Epithelial cell of esophagus (primary cell): ENCODE results near the gene TAP1.

Experiments
- DNase-seq: peaks from one replicate; pipeline ENCODE4 v3.0.0; 2010; ENCODE audit warnings: low read depth
- H3K4me3 ChIP-seq: 2 replicates; pipeline ENCODE4 v1.5.1; 2011; ENCODE audit warnings: mild to moderate bottlenecking, low read length, control low read depth
- TF ChIP-seq, protein P1 (sequence below): IDR thresholded peaks from 2 replicates; pipeline ENCODE4 v1.5.1; 2011; ENCODE audit warnings: low read depth, mild to moderate bottlenecking, low read length, control low read depth, inconsistent platforms; ENCODE audit not compliant: insufficient read depth; ENCODE audit errors: missing control alignments

Gene TAP1

DNA sequence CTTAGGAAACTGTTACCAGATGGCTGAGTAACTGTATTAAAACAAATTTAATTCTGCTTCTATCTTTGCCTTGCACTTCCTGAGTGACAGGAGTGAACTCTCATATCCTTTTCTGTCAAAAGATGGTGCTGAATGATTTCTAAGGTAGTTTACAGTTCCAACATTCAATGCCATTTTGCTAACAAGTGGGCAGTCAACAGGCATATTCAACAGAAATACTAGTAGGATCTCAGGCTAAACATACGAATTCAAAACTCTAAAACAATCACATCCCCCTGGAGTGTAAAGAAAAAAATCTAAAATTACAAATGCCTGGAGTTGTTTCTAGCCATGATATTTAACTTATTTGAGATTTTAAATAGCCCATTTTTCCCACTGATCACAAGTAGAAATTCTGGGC lies 7.2 kb upstream of the TAP1 start:
- DNase-seq, result no peak
- H3K4me3 ChIP-seq, result no peak overlapping the region
- TF ChIP-seq, protein P1, sequence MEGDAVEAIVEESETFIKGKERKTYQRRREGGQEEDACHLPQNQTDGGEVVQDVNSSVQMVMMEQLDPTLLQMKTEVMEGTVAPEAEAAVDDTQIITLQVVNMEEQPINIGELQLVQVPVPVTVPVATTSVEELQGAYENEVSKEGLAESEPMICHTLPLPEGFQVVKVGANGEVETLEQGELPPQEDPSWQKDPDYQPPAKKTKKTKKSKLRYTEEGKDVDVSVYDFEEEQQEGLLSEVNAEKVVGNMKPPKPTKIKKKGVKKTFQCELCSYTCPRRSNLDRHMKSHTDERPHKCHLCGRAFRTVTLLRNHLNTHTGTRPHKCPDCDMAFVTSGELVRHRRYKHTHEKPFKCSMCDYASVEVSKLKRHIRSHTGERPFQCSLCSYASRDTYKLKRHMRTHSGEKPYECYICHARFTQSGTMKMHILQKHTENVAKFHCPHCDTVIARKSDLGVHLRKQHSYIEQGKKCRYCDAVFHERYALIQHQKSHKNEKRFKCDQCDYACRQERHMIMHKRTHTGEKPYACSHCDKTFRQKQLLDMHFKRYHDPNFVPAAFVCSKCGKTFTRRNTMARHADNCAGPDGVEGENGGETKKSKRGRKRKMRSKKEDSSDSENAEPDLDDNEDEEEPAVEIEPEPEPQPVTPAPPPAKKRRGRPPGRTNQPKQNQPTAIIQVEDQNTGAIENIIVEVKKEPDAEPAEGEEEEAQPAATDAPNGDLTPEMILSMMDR, result no peak

DNA sequence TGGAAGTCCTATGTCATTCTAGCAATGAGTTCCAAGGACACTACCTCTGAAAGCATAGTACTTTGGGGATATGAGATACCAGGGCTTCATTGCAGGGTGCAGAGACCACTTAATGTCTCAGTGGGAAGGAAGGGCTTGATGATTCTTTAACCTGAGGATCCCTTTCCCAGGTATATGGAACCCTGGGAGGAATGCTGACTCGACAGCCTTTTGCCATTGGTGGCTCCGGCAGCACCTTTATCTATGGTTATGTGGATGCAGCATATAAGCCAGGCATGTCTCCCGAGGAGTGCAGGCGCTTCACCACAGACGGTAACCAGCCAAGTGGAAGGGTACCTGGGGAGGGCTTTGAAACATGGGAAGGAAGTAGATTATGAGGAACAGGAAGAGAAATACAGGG lies 4.7 kb upstream of the TAP1 start:
- no peak overlapping the region for H3K4me3 ChIP-seq
- DNase-seq, result no peak
- TF ChIP-seq, protein P1, result no peak

DNA sequence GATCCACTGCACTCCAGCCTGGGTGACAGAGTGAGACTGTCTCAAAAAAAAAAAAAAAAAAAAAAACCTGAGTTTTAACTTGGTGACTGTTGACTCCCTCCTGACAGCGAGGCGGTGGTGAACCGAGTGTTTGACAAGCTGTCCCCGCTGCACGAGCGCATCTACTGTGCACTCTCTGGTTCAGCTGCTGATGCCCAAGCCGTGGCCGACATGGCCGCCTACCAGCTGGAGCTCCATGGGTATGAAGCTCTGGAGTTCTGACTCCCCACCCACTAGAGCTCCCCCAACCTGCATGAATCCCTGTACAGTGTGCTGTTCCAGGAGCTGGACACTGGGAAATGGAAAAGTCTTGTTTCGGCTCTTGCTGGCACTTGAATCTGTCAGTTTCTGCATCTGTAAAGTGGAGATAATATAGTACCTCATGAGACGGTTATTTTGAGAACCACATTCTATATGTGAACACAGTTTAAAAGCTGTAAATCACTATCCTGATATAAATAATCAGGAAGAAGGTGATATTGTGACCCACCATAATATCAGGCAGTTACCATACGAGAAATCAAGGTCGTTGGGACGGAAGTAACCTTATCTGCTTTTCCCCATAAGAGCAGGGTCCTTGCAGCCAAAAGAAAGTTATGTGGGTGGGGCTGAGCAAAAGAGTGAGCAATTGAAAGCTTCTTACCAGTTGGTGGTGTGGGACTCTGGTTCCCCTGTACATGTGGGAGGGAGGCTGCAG lies 3.8 kb upstream of the TAP1 start:
- no peak overlapping the region for H3K4me3 ChIP-seq
- DNase-seq, result no peak
- TF ChIP-seq, protein P1, result no peak

DNA sequence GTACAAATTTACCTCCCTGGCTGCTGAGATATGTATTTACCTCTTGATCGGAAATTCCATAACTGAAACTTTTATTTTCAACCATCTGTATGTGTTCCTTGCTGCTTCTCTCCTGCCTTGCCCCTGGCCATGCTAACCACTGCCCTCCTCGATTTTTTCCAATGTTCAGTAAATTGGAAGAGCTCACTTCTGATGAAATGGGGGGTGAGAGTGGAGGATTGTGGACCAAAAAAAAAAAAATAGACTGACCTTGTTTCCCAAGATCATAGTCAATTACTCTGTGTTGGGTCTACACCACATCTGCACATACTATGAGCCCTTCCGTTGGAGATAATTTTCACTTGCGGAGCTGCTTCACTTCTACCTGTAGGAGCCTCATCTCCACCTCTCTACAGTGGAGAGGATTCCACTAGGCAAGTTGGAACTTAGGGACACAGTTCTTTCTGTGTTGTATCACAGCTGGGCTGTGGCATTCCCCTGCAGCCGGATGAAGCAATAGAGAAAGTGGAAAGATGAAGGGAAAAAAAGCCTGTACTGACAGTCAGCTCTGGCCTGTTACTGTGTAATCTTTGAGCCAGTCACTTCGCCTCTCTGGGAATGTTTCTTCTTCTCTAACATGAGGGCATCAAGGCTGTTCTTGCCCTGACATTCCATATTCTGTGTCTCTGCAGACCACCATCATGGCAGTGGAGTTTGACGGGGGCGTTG lies 2.1 kb upstream of the TAP1 start:
- DNase-seq, result peak; percentile 53
- TF ChIP-seq, protein P1, result no peak
- H3K4me3 ChIP-seq, result no peak overlapping the region

DNA sequence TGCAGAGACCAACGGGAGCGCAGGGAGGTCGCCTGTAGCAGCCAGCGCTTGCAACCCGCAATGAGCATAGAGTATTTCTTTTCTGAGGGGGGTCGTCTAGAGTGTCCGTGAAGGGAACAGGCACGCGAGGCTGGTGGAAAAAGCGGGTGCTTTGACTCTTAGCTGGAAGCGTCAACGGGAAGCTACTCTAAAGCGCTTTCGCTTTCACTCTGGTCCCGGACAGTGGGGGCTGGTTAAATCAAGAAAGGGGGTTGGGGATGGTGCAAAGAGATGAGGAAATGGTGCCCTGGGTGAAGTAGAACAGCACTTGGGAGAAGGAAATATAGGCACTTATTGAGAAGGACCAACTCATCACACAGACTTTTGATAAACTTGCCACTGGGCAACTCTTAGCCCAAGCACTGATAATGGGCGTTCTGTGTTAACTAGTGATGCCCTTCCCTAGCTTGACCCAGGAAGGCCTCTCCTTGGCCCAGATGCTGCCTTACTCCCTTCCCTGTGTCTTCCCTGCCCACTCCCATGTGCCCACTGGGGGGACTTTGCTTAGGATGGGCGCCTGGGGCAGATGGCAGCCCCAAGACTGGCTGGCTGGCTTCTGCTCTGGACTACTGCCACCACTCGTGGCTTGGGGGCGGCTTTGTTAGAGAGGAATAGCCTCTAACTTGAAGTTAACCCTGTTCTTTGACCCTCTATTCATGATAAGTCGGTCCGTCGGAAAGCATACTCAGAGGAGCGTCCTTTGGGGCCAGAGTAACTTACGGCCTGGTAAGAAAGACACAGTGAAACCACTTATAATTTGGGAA lies 1.1 kb upstream of the TAP1 start:
- DNase-seq, result peak; percentile 16
- TF ChIP-seq, protein P1, result no peak

DNA sequence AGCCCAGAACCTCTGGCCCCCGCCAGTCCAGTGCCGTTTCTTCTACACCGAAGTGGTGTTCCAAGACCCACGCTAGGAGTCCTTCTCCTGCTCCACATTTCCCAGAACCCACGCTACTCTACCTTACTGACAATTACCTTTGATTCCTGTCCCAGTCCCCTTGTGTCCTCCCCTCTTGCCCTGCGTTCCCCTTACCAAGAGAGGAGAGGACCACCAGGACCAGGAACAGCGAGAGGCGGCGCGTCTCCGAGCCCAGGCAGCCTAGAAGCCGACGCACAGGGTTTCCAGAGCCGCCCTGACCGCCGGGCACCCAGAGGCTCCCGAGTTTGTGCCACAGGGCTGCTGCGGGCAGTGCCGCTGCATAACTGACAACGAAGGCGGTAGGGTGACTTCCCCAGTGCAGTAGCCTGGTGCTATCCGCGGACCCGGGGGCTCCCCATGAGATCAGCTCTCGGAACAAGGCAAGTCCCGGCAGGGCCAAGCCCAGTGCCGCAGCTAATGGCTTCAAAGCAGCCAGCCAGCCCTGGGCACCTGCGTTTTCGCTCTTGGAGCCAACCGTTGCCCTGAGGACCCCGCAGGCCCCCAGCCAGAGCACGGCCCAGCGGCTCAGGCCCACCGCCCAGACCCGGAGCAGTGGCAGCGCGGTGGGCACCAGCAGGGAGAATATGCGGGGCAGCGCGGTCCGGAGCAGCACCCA lies 512 bp downstream of the TAP1 start:
- DNase-seq, result peak; percentile 62
- H3K4me3 ChIP-seq, result peak overlapping the region; percentile 83
- TF ChIP-seq, protein P1, result no peak

More for the DNA sequence above, 1.1 kb upstream of the TAP1 start:
- peak overlapping the region; percentile 83 for H3K4me3 ChIP-seq
